Mammary epithelial cell (primary cell): Measurements from ENCODE around the gene ARNT2.

Experiments used
- CTCF ChIP-seq, 2 donors: IDR thresholded peaks in 1 of 2; conservative IDR thresholded peaks in 1 of 2; 2 replicates each; pipeline ENCODE4 v1.5.1; 2011 to 2012; ENCODE audit warnings: inconsistent platforms in 2 of 2, low read length in 2 of 2, mild to moderate bottlenecking in 2 of 2, control low read depth in 1 of 2, low read depth in 1 of 2; ENCODE audit not compliant: insufficient read depth in 1 of 2; ENCODE audit errors: extremely low read depth in 1 of 2
- EZH2 ChIP-seq: IDR thresholded peaks from 2 replicates; pipeline ENCODE4 v1.6.1; 2012; ENCODE audit warnings: low read length, inconsistent platforms, borderline replicate concordance

- no peak for TF ChIP-seq CTCF (conservative IDR thresholded peaks at IDR 0.05 in 1 of 2, IDR thresholded peaks at IDR 0.05 in 1 of 2; ENCODE audit: extremely low read depth in 1 of 2, insufficient read depth in 1 of 2, low read depth in 1 of 2, low read length in 2 of 2)
- TF ChIP-seq EZH2, result no peak
Measured at GRCh38 chr15:80601256-80601655, 197.1 kb downstream of the ARNT2 start.
